ENCODE measurements around the gene RNGTT.
"Not testable (repeated sequence)": the region's sequence is repeated elsewhere in the genome, so short reads cannot be mapped to it uniquely, and the experiment has no call there.

RNGTT gene

GRCh38 chr6:88869263-88870020 is 94.0 kb downstream of the RNGTT start:
- DNase-seq (ENCODE audit: low read depth in 2 of 3, low spot score in 1 of 3), result no peak

- no peak for DNase-seq (ENCODE audit: low read depth in 2 of 3, low spot score in 1 of 3)
These were observed 95.3 kb downstream of the RNGTT start for GRCh38 chr6:88867841-88868731.

GRCh38 chr6:88866856-88867255 is 96.6 kb downstream of the RNGTT start:
- no peak for DNase-seq (ENCODE audit: low read depth in 2 of 3, low spot score in 1 of 3)

- no peak for DNase-seq (ENCODE audit: low read depth in 2 of 3, low spot score in 1 of 3)
These were observed 98.1 kb downstream of the RNGTT start for GRCh38 chr6:88865275-88865674.

GRCh38 chr6:88864359-88865054 is 98.9 kb downstream of the RNGTT start:
- DNase-seq (ENCODE audit: low read depth in 2 of 3, low spot score in 1 of 3), result no peak

GRCh38 chr6:88860310-88860709 is 103.1 kb downstream of the RNGTT start:
- no peak for DNase-seq (ENCODE audit: low read depth in 2 of 3, low spot score in 1 of 3)

- DNase-seq (ENCODE audit: low read depth in 2 of 3, low spot score in 1 of 3), result no peak
These were observed 105.0 kb downstream of the RNGTT start for GRCh38 chr6:88858455-88858854.

- no peak for DNase-seq (ENCODE audit: low read depth in 2 of 3, low spot score in 1 of 3)
These were observed 106.9 kb downstream of the RNGTT start for GRCh38 chr6:88856566-88856965.

- DNase-seq (ENCODE audit: low read depth in 2 of 3, low spot score in 1 of 3), result no peak
These were observed 107.8 kb downstream of the RNGTT start for GRCh38 chr6:88855541-88856147.

GRCh38 chr6:88852775-88853174 is 110.6 kb downstream of the RNGTT start:
- no peak for DNase-seq (ENCODE audit: low read depth in 2 of 3, low spot score in 1 of 3)

GRCh38 chr6:88852000-88852399 is 111.4 kb downstream of the RNGTT start:
- DNase-seq (ENCODE audit: low read depth in 2 of 3, low spot score in 1 of 3), result no peak

GRCh38 chr6:88848870-88849269 is 114.5 kb downstream of the RNGTT start:
- no peak for DNase-seq (ENCODE audit: low read depth in 2 of 3, low spot score in 1 of 3)

GRCh38 chr6:88843040-88843439 is 120.4 kb downstream of the RNGTT start:
- DNase-seq (ENCODE audit: low read depth in 2 of 3, low spot score in 1 of 3), result no peak

GRCh38 chr6:88842320-88842719 is 121.1 kb downstream of the RNGTT start:
- DNase-seq (ENCODE audit: low read depth in 2 of 3, low spot score in 1 of 3), result no peak

- DNase-seq (ENCODE audit: low read depth in 2 of 3, low spot score in 1 of 3), result no peak
These were observed 122.5 kb downstream of the RNGTT start for GRCh38 chr6:88840796-88841539.

GRCh38 chr6:88840289-88840688 is 123.1 kb downstream of the RNGTT start:
- no peak for DNase-seq (ENCODE audit: low read depth in 2 of 3, low spot score in 1 of 3)

GRCh38 chr6:88839280-88839679 is 124.1 kb downstream of the RNGTT start:
- no peak for DNase-seq (ENCODE audit: low read depth in 2 of 3, low spot score in 1 of 3)

GRCh38 chr6:88835210-88835609 is 128.2 kb downstream of the RNGTT start:
- DNase-seq (ENCODE audit: low read depth in 2 of 3, low spot score in 1 of 3), result no peak

GRCh38 chr6:88833071-88833470 is 130.3 kb downstream of the RNGTT start:
- DNase-seq (ENCODE audit: low read depth in 2 of 3, low spot score in 1 of 3), result not testable (repeated sequence)

- not testable (repeated sequence) for DNase-seq (ENCODE audit: low read depth in 2 of 3, low spot score in 1 of 3)
These were observed 135.8 kb downstream of the RNGTT start for GRCh38 chr6:88827599-88827998.

- no peak for DNase-seq (ENCODE audit: low read depth in 2 of 3, low spot score in 1 of 3)
These were observed 137.6 kb downstream of the RNGTT start for GRCh38 chr6:88825856-88826255.

Data from stimulated activated CD4-positive, alpha-beta T cell treated with anti-CD3 and anti-CD28 coated beads, Interleukin-12 subunit alpha, Interleukin-12 subunit beta, amount 100 ng/mL, for 48 hours (primary cell).